ENCODE data around the gene PRR5. TPM values are rescaled to one million over a fixed set of nuclear protein-coding genes. Genes with fewer than 3 reads are reported as not detected.

The PRR5 gene
- total and polyA plus RNA-seq, 7 experiments from 2014 or later = 19.6 to 49.1 (median 30.7) TPM

DNA sequence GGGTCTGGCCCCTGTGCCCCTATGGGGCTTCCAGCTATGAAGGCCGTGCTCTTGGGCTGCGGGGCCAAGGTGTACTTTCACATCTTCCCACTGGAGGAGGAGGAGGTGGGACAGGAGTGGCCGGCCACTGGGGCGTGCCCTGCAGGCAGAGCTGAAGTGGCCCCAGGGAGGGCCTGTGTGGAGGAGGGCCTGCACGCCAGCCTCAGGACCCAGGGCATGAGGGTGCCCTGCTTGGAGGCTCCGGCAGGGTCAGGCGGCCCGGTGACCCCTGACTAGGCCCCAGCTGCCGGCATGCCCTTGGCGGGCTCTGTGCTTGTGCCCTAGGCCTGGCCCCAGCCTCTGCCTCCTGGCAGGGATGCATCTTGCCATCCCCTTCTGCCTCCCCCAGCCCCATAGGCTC, 5.2 kb downstream of the PRR5 start:
- Histone ChIP-seq H3K27ac (ENCODE audit: low read depth, low read length) (no peak overlapping the region), H3K4me3 (ENCODE audit: low read length) (no peak overlapping the region), H3K36me3 (ENCODE audit: control insufficient read depth in 2 of 3, insufficient read depth in 3 of 3, low read length in 3 of 3) (peaks cover 0 to 4% (median 0%) of the 10 kb centered on the region in 3 experiments), H3K4me1 (ENCODE audit: control insufficient read depth in 2 of 2, insufficient read depth in 2 of 2, low read length in 2 of 2) (peaks cover 21 to 40% of the 10 kb centered on the region in 2 donors), H3K9me3 (ENCODE audit: control insufficient read depth in 2 of 3, low read length in 3 of 3) (no peaks in the 10 kb centered on the region), H3K27me3 (ENCODE audit: control insufficient read depth in 2 of 2, insufficient read depth in 2 of 2, low read length in 2 of 2) (no peaks in the 10 kb centered on the region)
- POLR2A ChIA-PET = interaction anchor here (1.6 kb wide), 1 partner anchor 9 kb away, joined by 3 read pairs; no protein-coding TSS in a partner anchor
- H3K4me1 Mint-ChIP-seq = peaks cover 4 to 40% (median 25%) of the 10 kb centered on the region in 7 donors
- intact Hi-C loops (cut with micrococcal nuclease) = loop anchor here in 1 of 2 donors (10.0 kb wide), 1 partner anchor 538 kb away; the partner anchor contains the start of gene KIAA0930
- H3K27ac Mint-ChIP-seq = no peak overlapping the region
- H3K27me3 Mint-ChIP-seq = peaks cover 0 to 9% (median 0%) of the 10 kb centered on the region in 5 donors
- peaks cover 0 to 1% (median 0%) of the 10 kb centered on the region in 11 donors for H3K9me3 Mint-ChIP-seq
- CTCF ChIA-PET = no interaction called here
- ATAC-seq (no peak), DNase-seq (no peak)
- no peak overlapping the region for H3K4me3 Mint-ChIP-seq
- H3K36me3 Mint-ChIP-seq = peaks cover 0 to 8% (median 0%) of the 10 kb centered on the region in 5 donors

DNA sequence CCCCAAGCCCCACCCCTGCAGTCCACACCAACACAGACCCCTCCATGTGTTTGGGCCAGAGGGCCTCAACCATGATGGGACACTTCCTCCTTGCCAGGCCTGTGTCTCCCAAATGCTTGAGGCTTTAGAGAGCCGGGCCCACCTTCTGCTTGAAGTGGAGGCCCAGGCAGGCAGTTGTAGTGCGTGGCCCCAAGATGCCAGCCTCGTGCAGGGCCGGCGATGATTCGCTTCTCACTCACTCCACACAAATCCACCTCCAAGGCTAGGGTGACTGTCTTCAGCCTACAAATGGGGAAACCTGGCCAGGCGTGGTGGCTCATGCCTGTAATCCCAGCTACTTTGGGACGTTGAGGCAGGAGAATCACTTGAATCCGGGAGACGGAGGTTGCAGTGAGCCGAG, 5.7 kb downstream of the PRR5 start:
- Mint-ChIP-seq H3K4me3 (no peak overlapping the region), H3K4me1 (peaks cover 4 to 40% (median 25%) of the 10 kb centered on the region in 7 donors), H3K27ac (no peak overlapping the region), H3K27me3 (peaks cover 0 to 9% (median 0%) of the 10 kb centered on the region in 5 donors), H3K9me3 (peaks cover 0 to 1% (median 0%) of the 10 kb centered on the region in 11 donors), H3K36me3 (peaks cover 0 to 8% (median 0%) of the 10 kb centered on the region in 5 donors)
- Histone ChIP-seq H3K27ac (ENCODE audit: low read depth, low read length) (no peak overlapping the region), H3K27me3 (ENCODE audit: control insufficient read depth in 2 of 2, insufficient read depth in 2 of 2, low read length in 2 of 2) (no peaks in the 10 kb centered on the region), H3K36me3 (ENCODE audit: control insufficient read depth in 2 of 3, insufficient read depth in 3 of 3, low read length in 3 of 3) (peaks cover 0 to 4% (median 0%) of the 10 kb centered on the region in 3 experiments), H3K4me3 (ENCODE audit: low read length) (no peak overlapping the region), H3K9me3 (ENCODE audit: control insufficient read depth in 2 of 3, low read length in 3 of 3) (no peaks in the 10 kb centered on the region), H3K4me1 (ENCODE audit: control insufficient read depth in 2 of 2, insufficient read depth in 2 of 2, low read length in 2 of 2) (peaks cover 20 to 40% of the 10 kb centered on the region in 2 donors)
- no peak for DNase-seq
- intact Hi-C loops (cut with micrococcal nuclease) = loop anchor here in 1 of 2 donors (10.0 kb wide), 1 partner anchor 537 kb away; the partner anchor contains the start of gene KIAA0930
- no peak for ATAC-seq
- CTCF ChIA-PET = no interaction called here
- POLR2A ChIA-PET = no interaction called here

DNA sequence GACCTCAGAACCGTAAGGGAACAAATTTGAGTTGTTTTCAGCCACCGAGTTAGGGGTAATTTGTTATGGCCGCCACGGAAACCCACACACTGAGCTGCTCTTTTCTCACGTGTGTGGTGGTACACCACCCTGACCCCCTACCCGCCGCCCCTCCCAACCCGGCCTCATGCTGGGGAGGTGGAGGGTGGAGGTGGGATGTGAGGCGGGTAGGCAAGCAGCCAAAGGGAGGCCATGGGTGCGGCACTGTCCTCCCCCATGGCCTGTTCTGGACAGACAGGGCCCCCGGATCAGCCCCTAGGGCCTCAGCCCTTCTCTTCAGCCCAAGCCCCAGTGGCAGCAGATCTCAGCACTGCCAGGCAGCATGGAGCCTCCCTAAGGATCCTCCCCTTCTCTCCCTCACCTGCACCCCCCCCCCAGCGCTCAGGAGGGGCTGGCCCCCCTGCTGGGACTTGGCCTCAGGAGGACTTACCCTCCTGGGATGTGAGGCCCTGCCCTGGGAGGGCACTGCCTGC, 7.9 kb downstream of the PRR5 start:
- H3K27me3 ChIP-seq (ENCODE audit: control insufficient read depth in 2 of 2, insufficient read depth in 2 of 2, low read length in 2 of 2) = no peaks in the 10 kb centered on the region
- peaks cover 4 to 28% (median 14%) of the 10 kb centered on the region in 7 donors for H3K4me1 Mint-ChIP-seq
- peaks cover 0 to 10% (median 0%) of the 10 kb centered on the region in 5 donors for H3K36me3 Mint-ChIP-seq
- peaks cover 0 to 7% (median 0%) of the 10 kb centered on the region in 3 experiments for H3K36me3 ChIP-seq (ENCODE audit: control insufficient read depth in 2 of 3, insufficient read depth in 3 of 3, low read length in 3 of 3)
- H3K4me3 ChIP-seq (ENCODE audit: low read length) = no peak overlapping the region
- no peak overlapping the region for H3K4me3 Mint-ChIP-seq
- ChIA-PET CTCF (no interaction called here), POLR2A (no interaction called here)
- H3K9me3 Mint-ChIP-seq = peaks cover 0 to 1% (median 0%) of the 10 kb centered on the region in 11 donors
- no peak overlapping the region for H3K27ac ChIP-seq (ENCODE audit: low read depth, low read length)
- H3K4me1 ChIP-seq (ENCODE audit: control insufficient read depth in 2 of 2, insufficient read depth in 2 of 2, low read length in 2 of 2) = peaks cover 13 to 34% of the 10 kb centered on the region in 2 donors
- DNase-seq (no peak), ATAC-seq (peak; percentile 58)
- peak overlapping the region in 1 of 9 donors; percentile 31 for H3K27ac Mint-ChIP-seq
- intact Hi-C loops (cut with micrococcal nuclease) = loop anchor here in 1 of 2 donors (10.0 kb wide), 1 partner anchor 535 kb away; the partner anchor contains the start of gene KIAA0930
- no peaks in the 10 kb centered on the region for H3K9me3 ChIP-seq (ENCODE audit: control insufficient read depth in 2 of 3, low read length in 3 of 3)
- no peaks in the 10 kb centered on the region for H3K27me3 Mint-ChIP-seq

DNA sequence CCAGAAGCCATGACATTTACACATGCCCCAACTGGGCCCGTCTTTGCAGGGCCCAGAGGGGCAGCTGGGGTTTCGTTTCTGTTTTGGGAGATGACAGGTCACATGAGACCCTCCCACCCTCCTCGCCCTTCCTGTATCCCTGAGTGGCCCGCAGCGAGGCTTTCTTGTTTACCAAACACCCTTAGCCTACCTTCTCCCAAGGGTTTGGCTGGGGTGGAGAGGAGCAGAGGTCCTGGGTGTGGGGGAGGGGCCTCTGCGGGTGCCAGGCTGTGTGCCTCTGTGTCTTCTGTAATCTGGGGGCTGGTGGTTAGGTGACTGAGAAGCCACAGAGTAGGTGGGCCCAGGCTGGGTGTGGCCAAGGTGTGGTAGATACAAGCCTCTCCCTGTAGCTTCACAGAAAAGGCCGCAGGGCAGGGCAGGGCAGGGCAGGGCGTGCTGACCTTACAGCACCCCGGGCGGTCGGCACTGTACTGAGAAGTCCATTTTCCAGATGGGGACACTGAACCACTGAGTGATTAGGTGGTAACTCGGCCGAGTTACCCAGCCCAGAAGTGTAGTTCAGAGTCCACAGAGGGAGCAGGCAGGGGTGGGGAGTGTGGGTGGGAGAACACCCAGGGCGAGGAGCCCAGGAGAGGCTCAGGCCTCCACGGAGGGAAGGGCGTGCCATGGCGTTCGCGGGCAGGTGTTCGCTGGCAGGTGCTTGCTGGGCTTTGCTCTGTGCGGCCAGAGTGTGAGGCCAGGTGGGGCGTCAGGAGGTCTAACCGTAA, 8.7 kb downstream of the PRR5 start:
- peaks cover 4 to 28% (median 10%) of the 10 kb centered on the region in 7 donors for H3K4me1 Mint-ChIP-seq
- POLR2A ChIA-PET = no interaction called here
- H3K4me3 ChIP-seq (ENCODE audit: low read length) = no peak overlapping the region

DNA sequence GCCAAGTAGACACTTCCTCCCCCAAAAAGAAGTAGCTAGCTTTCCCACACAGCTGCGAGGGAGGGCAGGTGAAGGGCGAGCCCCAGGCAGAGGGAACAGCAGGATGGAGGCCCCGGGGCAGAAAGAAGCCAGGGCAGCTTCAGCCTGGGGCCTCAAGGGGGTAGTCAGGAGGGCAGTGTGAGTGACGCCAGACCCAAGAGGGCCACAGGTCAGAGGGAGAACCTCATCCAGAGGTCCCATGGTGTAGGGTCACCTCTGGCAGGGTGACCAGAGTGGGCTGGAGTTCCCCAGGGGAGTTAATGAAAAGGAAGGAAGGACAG, 9.2 kb downstream of the PRR5 start:
- POLR2A ChIA-PET = no interaction called here
- H3K27ac ChIP-seq (ENCODE audit: low read depth, low read length) = no peak overlapping the region
- H3K4me1 Mint-ChIP-seq = peaks cover 4 to 28% (median 7%) of the 10 kb centered on the region in 7 donors

More for the DNA sequence above, 8.7 kb downstream of the PRR5 start:
- Mint-ChIP-seq H3K4me3 (peak overlapping the region in 3 of 10 donors; percentile 21 to 39 (median 31)), H3K9me3 (peaks cover 0 to 1% (median 0%) of the 10 kb centered on the region in 11 donors), H3K36me3 (peaks cover 0 to 8% (median 0%) of the 10 kb centered on the region in 5 donors), H3K27ac (peak overlapping the region in 2 of 9 donors; percentile 29 to 31), H3K27me3 (no peaks in the 10 kb centered on the region)
- Histone ChIP-seq H3K27ac (ENCODE audit: low read depth, low read length) (no peak overlapping the region), H3K36me3 (ENCODE audit: control insufficient read depth in 2 of 3, insufficient read depth in 3 of 3, low read length in 3 of 3) (peaks cover 0 to 13% (median 0%) of the 10 kb centered on the region in 3 experiments), H3K4me1 (ENCODE audit: control insufficient read depth in 2 of 2, insufficient read depth in 2 of 2, low read length in 2 of 2) (peaks cover 13 to 34% of the 10 kb centered on the region in 2 donors), H3K27me3 (ENCODE audit: control insufficient read depth in 2 of 2, insufficient read depth in 2 of 2, low read length in 2 of 2) (no peaks in the 10 kb centered on the region), H3K9me3 (ENCODE audit: control insufficient read depth in 2 of 3, low read length in 3 of 3) (no peaks in the 10 kb centered on the region)
- DNase-seq = no peak
- CTCF ChIA-PET = no interaction called here
- peak; percentile 51 for ATAC-seq
- intact Hi-C loops (cut with micrococcal nuclease) = no loop called here

DNA sequence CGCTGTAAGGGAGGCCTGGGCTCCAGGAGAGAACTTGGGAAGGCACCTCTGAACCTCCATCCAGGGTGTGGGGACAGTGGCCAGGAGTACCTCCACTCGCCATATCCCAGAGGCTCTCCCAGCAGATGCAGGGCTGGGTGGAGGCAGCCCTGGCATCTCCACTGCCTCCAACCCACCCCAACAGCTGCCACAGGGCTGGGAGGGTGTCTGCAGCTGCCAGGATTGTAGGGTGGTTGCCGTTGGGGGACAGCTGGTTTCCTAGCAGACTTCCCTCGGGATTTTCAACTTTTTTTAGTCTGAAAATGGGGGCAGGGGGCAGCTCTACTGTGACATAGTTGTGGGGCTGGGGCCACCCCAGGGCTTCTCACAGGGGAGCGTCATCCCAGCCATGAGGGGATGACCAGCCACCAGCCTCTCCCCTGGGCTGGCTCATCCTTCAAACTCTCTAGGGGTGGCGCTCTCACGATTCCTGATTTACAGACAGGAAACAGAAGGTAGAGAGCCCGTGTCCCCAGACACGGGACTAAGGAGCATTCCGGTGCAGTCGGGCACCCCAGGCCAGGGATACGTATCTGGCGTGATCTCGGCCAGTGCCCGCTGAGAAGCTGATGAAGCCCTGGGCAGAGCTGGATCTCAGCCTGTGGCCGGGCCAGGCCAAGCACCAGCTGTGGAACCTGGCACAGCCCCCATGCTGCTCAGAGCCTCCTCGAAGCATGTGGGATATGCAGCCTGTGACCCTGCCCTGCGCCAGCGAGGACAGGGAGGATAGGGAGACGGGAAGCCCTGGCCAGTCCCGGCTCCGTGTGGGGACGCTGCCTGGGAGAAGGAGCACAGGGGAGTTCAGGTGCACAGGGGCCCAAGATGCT, 9.9 kb downstream of the PRR5 start:
- Histone ChIP-seq H3K36me3 (ENCODE audit: control insufficient read depth in 2 of 3, insufficient read depth in 3 of 3, low read length in 3 of 3) (peaks cover 0 to 24% (median 0%) of the 10 kb centered on the region in 3 experiments), H3K9me3 (ENCODE audit: control insufficient read depth in 2 of 3, low read length in 3 of 3) (no peaks in the 10 kb centered on the region), H3K27me3 (ENCODE audit: control insufficient read depth in 2 of 2, insufficient read depth in 2 of 2, low read length in 2 of 2) (no peaks in the 10 kb centered on the region), H3K4me3 (ENCODE audit: low read length) (no peak overlapping the region), H3K27ac (ENCODE audit: low read depth, low read length) (no peak overlapping the region), H3K4me1 (ENCODE audit: control insufficient read depth in 2 of 2, insufficient read depth in 2 of 2, low read length in 2 of 2) (peaks cover 13 to 33% of the 10 kb centered on the region in 2 donors)
- Mint-ChIP-seq H3K4me1 (peaks cover 4 to 28% (median 6%) of the 10 kb centered on the region in 7 donors), H3K27me3 (no peaks in the 10 kb centered on the region), H3K4me3 (no peak overlapping the region), H3K9me3 (peaks cover 0 to 1% (median 0%) of the 10 kb centered on the region in 11 donors), H3K36me3 (peaks cover 0 to 3% (median 0%) of the 10 kb centered on the region in 5 donors), H3K27ac (peak overlapping the region in 1 of 9 donors; percentile 21)
- DNase-seq = no peak
- ATAC-seq = no peak
- ChIA-PET CTCF (no interaction called here), POLR2A (interaction anchor here (0.9 kb wide), 1 partner anchor 20 kb away, joined by 3 read pairs; no protein-coding TSS in a partner anchor)
- intact Hi-C loops (cut with micrococcal nuclease) = no loop called here

More for the DNA sequence above, 9.2 kb downstream of the PRR5 start:
- CTCF ChIA-PET = no interaction called here
- ATAC-seq (no peak), DNase-seq (no peak)
- H3K9me3 ChIP-seq (ENCODE audit: control insufficient read depth in 2 of 3, low read length in 3 of 3) = no peaks in the 10 kb centered on the region
- intact Hi-C loops (cut with micrococcal nuclease) = no loop called here
- peaks cover 0 to 19% (median 0%) of the 10 kb centered on the region in 3 experiments for H3K36me3 ChIP-seq (ENCODE audit: control insufficient read depth in 2 of 3, insufficient read depth in 3 of 3, low read length in 3 of 3)
- Mint-ChIP-seq H3K36me3 (peaks cover 0 to 5% (median 0%) of the 10 kb centered on the region in 5 donors), H3K9me3 (peaks cover 0 to 1% (median 0%) of the 10 kb centered on the region in 11 donors), H3K27ac (peak overlapping the region in 1 of 9 donors; percentile 72), H3K4me3 (no peak overlapping the region), H3K27me3 (no peaks in the 10 kb centered on the region)
- no peaks in the 10 kb centered on the region for H3K27me3 ChIP-seq (ENCODE audit: control insufficient read depth in 2 of 2, insufficient read depth in 2 of 2, low read length in 2 of 2)
- H3K4me1 ChIP-seq (ENCODE audit: control insufficient read depth in 2 of 2, insufficient read depth in 2 of 2, low read length in 2 of 2) = peaks cover 13 to 34% of the 10 kb centered on the region in 2 donors
- no peak overlapping the region for H3K4me3 ChIP-seq (ENCODE audit: low read length)

Data from naive thymus-derived CD4-positive, alpha-beta T cell (primary cell).